ENCODE results near the gene NOD1. TPM values are rescaled to one million over a fixed set of nuclear protein-coding genes. Genes with fewer than 3 reads are reported as not detected.
"Not testable (repeated sequence)": the region's sequence is repeated elsewhere in the genome, so short reads cannot be mapped to it uniquely, and the experiment has no call there.

The NOD1 gene
- total RNA-seq, 1 donor from 2014 or later, result 14.5 TPM

GRCh38 chr7:30391806-30392205, 86.8 kb downstream of the NOD1 start:
- DNase-seq (ENCODE audit: extremely low spot score in 2 of 2), result no peak
- no peaks in the 10 kb centered on the region for H3K4me1 ChIP-seq
- H3K27me3 ChIP-seq, result no peaks in the 10 kb centered on the region
- intact Hi-C loops (cut with DNase I), result no loop called here
- H3K27ac ChIP-seq, result no peak overlapping the region
- TF ChIP-seq POLR2A (IDR thresholded peaks at IDR 0.05) (no peak), POLR2AphosphoS5 (IDR thresholded peaks at IDR 0.05; ENCODE audit: insufficient read depth in 1 of 2, low read depth in 1 of 2) (no peak), CTCF (IDR thresholded peaks at IDR 0.05) (no peak)
- no peaks in the 10 kb centered on the region for H3K36me3 ChIP-seq
- H3K4me3 ChIP-seq, result no peak overlapping the region
- no peaks in the 10 kb centered on the region for H3K9me3 ChIP-seq

- Histone ChIP-seq H3K36me3 (no peaks in the 10 kb centered on the region), H3K4me3 (no peak overlapping the region), H3K27ac (no peak overlapping the region), H3K9me3 (no peaks in the 10 kb centered on the region), H3K4me1 (no peaks in the 10 kb centered on the region), H3K27me3 (no peaks in the 10 kb centered on the region)
- intact Hi-C loops (cut with DNase I), result no loop called here
- TF ChIP-seq POLR2AphosphoS5 (IDR thresholded peaks at IDR 0.05; ENCODE audit: insufficient read depth in 1 of 2, low read depth in 1 of 2) (no peak), POLR2A (IDR thresholded peaks at IDR 0.05) (no peak), CTCF (IDR thresholded peaks at IDR 0.05) (no peak)
- no peak for DNase-seq (ENCODE audit: extremely low spot score in 2 of 2)
Measured at GRCh38 chr7:30390736-30391636, 87.6 kb downstream of the NOD1 start.

- Histone ChIP-seq H3K36me3 (no peaks in the 10 kb centered on the region), H3K4me3 (no peak overlapping the region), H3K27ac (no peak overlapping the region), H3K27me3 (no peaks in the 10 kb centered on the region), H3K9me3 (no peaks in the 10 kb centered on the region), H3K4me1 (no peaks in the 10 kb centered on the region)
- intact Hi-C loops (cut with DNase I), result no loop called here
- no peak for DNase-seq (ENCODE audit: extremely low spot score in 2 of 2)
- TF ChIP-seq POLR2AphosphoS5 (IDR thresholded peaks at IDR 0.05; ENCODE audit: insufficient read depth in 1 of 2, low read depth in 1 of 2), result no peak
- no peak for TF ChIP-seq POLR2A (IDR thresholded peaks at IDR 0.05)
- no peak for TF ChIP-seq CTCF (IDR thresholded peaks at IDR 0.05)
Measured at GRCh38 chr7:30389791-30390190, 88.8 kb downstream of the NOD1 start.

GRCh38 chr7:30382607-30383006, 96.0 kb downstream of the NOD1 start:
- no peaks in the 10 kb centered on the region for H3K4me1 ChIP-seq
- no peak overlapping the region for H3K27ac ChIP-seq
- intact Hi-C loops (cut with DNase I), result no loop called here
- TF ChIP-seq POLR2AphosphoS5 (IDR thresholded peaks at IDR 0.05; ENCODE audit: insufficient read depth in 1 of 2, low read depth in 1 of 2) (no peak), POLR2A (IDR thresholded peaks at IDR 0.05) (no peak), CTCF (IDR thresholded peaks at IDR 0.05) (no peak)
- no peaks in the 10 kb centered on the region for H3K36me3 ChIP-seq
- no peak for DNase-seq (ENCODE audit: extremely low spot score in 2 of 2)
- H3K9me3 ChIP-seq, result no peaks in the 10 kb centered on the region
- H3K27me3 ChIP-seq, result no peaks in the 10 kb centered on the region
- no peak overlapping the region for H3K4me3 ChIP-seq

GRCh38 chr7:30380824-30381223, 97.8 kb downstream of the NOD1 start:
- DNase-seq (ENCODE audit: extremely low spot score in 2 of 2); H3K27ac ChIP-seq; H3K4me1 ChIP-seq; H3K4me3 ChIP-seq; H3K27me3 ChIP-seq; intact Hi-C loops (cut with DNase I); H3K9me3 ChIP-seq; H3K36me3 ChIP-seq: not testable (repeated sequence)
